GM13976 (cell line): Measurements from ENCODE around the gene SMURF2.

Source experiments
- DNase-seq: peaks from one replicate; pipeline ENCODE4 v3.0.0; 2012; ENCODE audit warnings: low spot score
- CTCF ChIP-seq: IDR thresholded peaks from 2 replicates; pipeline ENCODE4 v1.5.1; 2012; ENCODE audit warnings: borderline replicate concordance, mild to moderate bottlenecking; ENCODE audit not compliant: insufficient read depth; ENCODE audit errors: extremely low read depth, missing control alignments, control extremely low read depth
- in situ Hi-C: fragments of 300-500 bp; cut with MboI; formaldehyde crosslinking; loops from one replicate; pipeline ENCODE4 v1.12.0; 2022; ENCODE audit warnings: low sequenced_read_pairs, mixed read lengths, inconsistent platforms; ENCODE audit not compliant: unreplicated experiment

The SMURF2 gene

GRCh38 chr17:64635647-64636305 is 26.3 kb downstream of the SMURF2 start:
- no peak for TF ChIP-seq CTCF
- peak; percentile 38 for DNase-seq
- in situ Hi-C loops: loop anchor here (25.0 kb wide), 1 partner anchor 323 kb away; no protein-coding TSS in a partner anchor

- in situ Hi-C loops: loop anchor here (25.0 kb wide), 1 partner anchor 322 kb away; no protein-coding TSS in a partner anchor
- no peak for TF ChIP-seq CTCF
- DNase-seq: no peak
These were observed 27.9 kb downstream of the SMURF2 start for GRCh38 chr17:64634218-64634617.

GRCh38 chr17:64632606-64633005 is 29.5 kb downstream of the SMURF2 start:
- DNase-seq: no peak
- TF ChIP-seq CTCF: no peak
- in situ Hi-C loops: loop anchor here (25.0 kb wide), 1 partner anchor 320 kb away; no protein-coding TSS in a partner anchor

- DNase-seq: no peak
- in situ Hi-C loops: loop anchor here (25.0 kb wide), 1 partner anchor 320 kb away; no protein-coding TSS in a partner anchor
- TF ChIP-seq CTCF: no peak
These were observed 29.9 kb downstream of the SMURF2 start for GRCh38 chr17:64632194-64632593.

GRCh38 chr17:64630309-64631223 is 31.5 kb downstream of the SMURF2 start:
- no peak for DNase-seq
- in situ Hi-C loops: loop anchor here (25.0 kb wide), 1 partner anchor 318 kb away; no protein-coding TSS in a partner anchor
- TF ChIP-seq CTCF: no peak

- in situ Hi-C loops: loop anchor here (25.0 kb wide), 1 partner anchor 316 kb away; no protein-coding TSS in a partner anchor
These were observed 33.5 kb downstream of the SMURF2 start for GRCh38 chr17:64628641-64629040.

More at GRCh38 chr17:64628641-64629040, 33.5 kb downstream of the SMURF2 start:
- DNase-seq: peak; percentile 59
- TF ChIP-seq CTCF: no peak
